ENCODE data around the gene FRYL.
"Not testable (repeated sequence)": the region's sequence is repeated elsewhere in the genome, so short reads cannot be mapped to it uniquely, and the experiment has no call there.

FRYL gene

GRCh38 chr4:48640225-48640624 lies 139.9 kb downstream of the FRYL start:
- TF ChIP-seq GABPA (IDR thresholded peaks at IDR 0.05; ENCODE audit: low read depth) (no peak), REST (IDR thresholded peaks at IDR 0.05; ENCODE audit: insufficient replicate concordance, low read depth) (no peak), POLR2AphosphoS5 (IDR thresholded peaks at IDR 0.05; ENCODE audit: low read depth) (no peak), CTCF (IDR thresholded peaks at IDR 0.05; ENCODE audit: insufficient read depth, low read length) (no peak), SPI1 (IDR thresholded peaks at IDR 0.05; ENCODE audit: borderline replicate concordance, low read depth) (no peak)

GRCh38 chr4:48639807-48640206 lies 140.3 kb downstream of the FRYL start:
- DNase-seq (ENCODE audit: low read depth in 1 of 2, low spot score in 1 of 2), result no peak
- no peak overlapping the region for H3K4me3 ChIP-seq (replicated peaks; ENCODE audit: insufficient read depth, low read length)

More at GRCh38 chr4:48640225-48640624, 139.9 kb downstream of the FRYL start:
- Histone ChIP-seq H3K4me3 (replicated peaks; ENCODE audit: insufficient read depth, low read length) (no peak overlapping the region), H3K27me3 (ENCODE audit: insufficient read depth, poor library complexity, severe bottlenecking) (no peaks in the 10 kb centered on the region), H3K27ac (replicated peaks) (no peak overlapping the region)
- DNase-seq (ENCODE audit: low read depth in 1 of 2, low spot score in 1 of 2), result no peak

GRCh38 chr4:48638586-48638985 lies 141.5 kb downstream of the FRYL start:
- H3K27me3 ChIP-seq (ENCODE audit: insufficient read depth, poor library complexity, severe bottlenecking); H3K27ac ChIP-seq (replicated peaks); DNase-seq (ENCODE audit: low read depth in 1 of 2, low spot score in 1 of 2); H3K4me3 ChIP-seq (replicated peaks; ENCODE audit: insufficient read depth, low read length): not testable (repeated sequence)

More at GRCh38 chr4:48639807-48640206, 140.3 kb downstream of the FRYL start:
- Histone ChIP-seq H3K27ac (replicated peaks) (no peak overlapping the region), H3K27me3 (ENCODE audit: insufficient read depth, poor library complexity, severe bottlenecking) (no peaks in the 10 kb centered on the region)
- no peak for TF ChIP-seq POLR2AphosphoS5 (IDR thresholded peaks at IDR 0.05; ENCODE audit: low read depth)
- no peak for TF ChIP-seq CTCF (IDR thresholded peaks at IDR 0.05; ENCODE audit: insufficient read depth, low read length)
- no peak for TF ChIP-seq SPI1 (IDR thresholded peaks at IDR 0.05; ENCODE audit: borderline replicate concordance, low read depth)
- no peak for TF ChIP-seq GABPA (IDR thresholded peaks at IDR 0.05; ENCODE audit: low read depth)

GRCh38 chr4:48636911-48637310 lies 143.2 kb downstream of the FRYL start:
- Histone ChIP-seq H3K4me3 (replicated peaks; ENCODE audit: insufficient read depth, low read length) (no peak overlapping the region), H3K27me3 (ENCODE audit: insufficient read depth, poor library complexity, severe bottlenecking) (no peaks in the 10 kb centered on the region), H3K27ac (replicated peaks) (no peak overlapping the region)
- no peak for DNase-seq (ENCODE audit: low read depth in 1 of 2, low spot score in 1 of 2)
- TF ChIP-seq GABPA (IDR thresholded peaks at IDR 0.05; ENCODE audit: low read depth) (no peak), REST (IDR thresholded peaks at IDR 0.05; ENCODE audit: insufficient replicate concordance, low read depth) (no peak), CTCF (IDR thresholded peaks at IDR 0.05; ENCODE audit: insufficient read depth, low read length) (no peak), SPI1 (IDR thresholded peaks at IDR 0.05; ENCODE audit: borderline replicate concordance, low read depth) (no peak), POLR2AphosphoS5 (IDR thresholded peaks at IDR 0.05; ENCODE audit: low read depth) (no peak)
